Body of pancreas (tissue), 4 donors: Measurements from ENCODE around the gene DCTN1. TPM values are rescaled to one million over a fixed set of nuclear protein-coding genes. Genes with fewer than 3 reads are reported as not detected.
A peak's percentile ranks its signal among the peaks of the same experiment; 100 is the strongest.

Experiments used
- ATAC-seq: fragments of 150-250 bp; one replicate; pipeline ENCODE4 v1.9.1; 2016
- DNase-seq, 4 donors: peaks; one replicate each; pipeline ENCODE4 v3.0.0-alpha.2; 2019
- H3K27ac ChIP-seq, 4 donors: fragments of 200-600 bp; sonication (generic); 1 replicate in 3 of 4; 2 replicates in 1 of 4; pipeline versions ENCODE4 v1.5.1 to v1.6.1; 2016 to 2019; ENCODE audit warnings: mild to moderate bottlenecking in 1 of 4, mixed read lengths in 1 of 4, moderate library complexity in 1 of 4
- H3K27me3 ChIP-seq, 2 donors: fragments of 200-600 bp; sonication (generic); one replicate each; pipeline ENCODE4 v1.6.0; 2016; ENCODE audit warnings: mild to moderate bottlenecking in 1 of 2
- H3K36me3 ChIP-seq, 2 donors: fragments of 200-600 bp; sonication (generic); replicated peaks in 1 of 2; 2 replicates each; pipeline ENCODE4 v1.5.1; 2016; ENCODE audit warnings: low read depth in 2 of 2; ENCODE audit not compliant: insufficient read depth in 1 of 2
- H3K4me1 ChIP-seq: fragments of 200-600 bp; sonication (generic); one replicate; pipeline ENCODE4 v1.6.0; 2016
- H3K4me3 ChIP-seq, 2 donors: fragments of 200-600 bp; sonication (generic); 1 replicate in 1 of 2; 2 replicates in 1 of 2; pipeline ENCODE4 v1.5.1; 2016 to 2019
- H3K9me3 ChIP-seq, 3 donors: fragments of 200-600 bp; sonication (generic); 1 replicate in 2 of 3; 2 replicates in 1 of 3; pipeline ENCODE4 v1.5.1; 2016
- CTCF ChIP-seq, 7 experiments: fragments of 450-650 bp in 4 of 7; fragments of 200-600 bp in 3 of 7; sonication (generic) in 3 of 7; IDR thresholded peaks; one replicate each; pipeline ENCODE4 v1.5.1; 2016 to 2019; ENCODE audit warnings: antibody characterized with exemption in 7 of 7
- POLR2A ChIP-seq, 3 donors: fragments of 450-650 bp; IDR thresholded peaks; one replicate each; pipeline ENCODE4 v1.6.1; 2016; ENCODE audit warnings: antibody characterized with exemption in 3 of 3, mild to moderate bottlenecking in 2 of 3
- WGBS, 2 donors: methylation state at CpG; one replicate each; pipeline ENCODE4 v1.1.5; 2017; 5-methylcytosine and 5-hydroxymethylcytosine counted together
- intact Hi-C: fragments of 100-400 bp; cut with DNase I; formaldehyde crosslinking; loops from one replicate; pipeline ENCODE4 v1.15.1; 2023
- total RNA-seq, 2 donors: library from RNA; depleted of rRNA; stranded (reverse); fragments of >200 nt; gene quantifications; one replicate each; pipeline ENCODE4 v1.1.0, GENCODE V29; 2016

Gene DCTN1
- total RNA-seq, 2 donors from 2014 or later, result 71.3 to 82.4 TPM

GRCh38 chr2:74381751-74382150, 1.6 kb upstream of the DCTN1 start:
- 92 to 94% methylated on average over 3 of the region's 3 CpGs for WGBS, 2 donors
- H3K27ac ChIP-seq, result no peak overlapping the region
- peaks cover 3 to 5% of the 10 kb centered on the region in 2 donors for H3K36me3 ChIP-seq
- H3K4me3 ChIP-seq, result no peak overlapping the region
- H3K4me1 ChIP-seq, result peaks cover 43% of the 10 kb centered on the region
- no peaks in the 10 kb centered on the region for H3K27me3 ChIP-seq
- intact Hi-C loops, result no loop called here
- TF ChIP-seq POLR2A (IDR thresholded peaks at IDR 0.05) (no peak), CTCF (IDR thresholded peaks at IDR 0.05) (no peak)
- ATAC-seq, result no peak
- H3K9me3 ChIP-seq, result no peaks in the 10 kb centered on the region
- no peak for DNase-seq

GRCh38 chr2:74378007-74378406, 2.1 kb downstream of the DCTN1 start:
- TF ChIP-seq CTCF (IDR thresholded peaks at IDR 0.05) (no peak), POLR2A (IDR thresholded peaks at IDR 0.05) (no peak)
- ATAC-seq, result no peak
- Histone ChIP-seq H3K9me3 (no peaks in the 10 kb centered on the region), H3K36me3 (peaks cover 3 to 5% of the 10 kb centered on the region in 2 donors), H3K27me3 (no peaks in the 10 kb centered on the region), H3K27ac (no peak overlapping the region), H3K4me1 (peaks cover 30% of the 10 kb centered on the region), H3K4me3 (no peak overlapping the region)
- no peak for DNase-seq
- intact Hi-C loops, result no loop called here
- WGBS, 2 donors, result 87 to 92% methylated on average over 10 of the region's 10 CpGs

- peaks cover 21% of the 10 kb centered on the region for H3K4me1 ChIP-seq
- no peak overlapping the region for H3K27ac ChIP-seq
- no peak overlapping the region for H3K4me3 ChIP-seq
- DNase-seq (no peak), ATAC-seq (no peak)
- H3K27me3 ChIP-seq, result no peaks in the 10 kb centered on the region
- no peak for TF ChIP-seq POLR2A (IDR thresholded peaks at IDR 0.05)
- TF ChIP-seq CTCF (IDR thresholded peaks at IDR 0.05), result no peak
- H3K9me3 ChIP-seq, result no peaks in the 10 kb centered on the region
- peaks cover 5 to 8% of the 10 kb centered on the region in 2 donors for H3K36me3 ChIP-seq
- intact Hi-C loops, result no loop called here
- WGBS, 2 donors, result 81 to 95% methylated on average over 2 of the region's 2 CpGs
These were observed 4.3 kb downstream of the DCTN1 start for GRCh38 chr2:74375838-74376237.

GRCh38 chr2:74374509-74375205, 5.5 kb downstream of the DCTN1 start:
- H3K27me3 ChIP-seq, result no peaks in the 10 kb centered on the region
- peak; percentile 50 for ATAC-seq
- peak in 1 of 3 donors; percentile 11 for TF ChIP-seq POLR2A (IDR thresholded peaks at IDR 0.05)
- TF ChIP-seq CTCF (IDR thresholded peaks at IDR 0.05), result no peak
- peaks cover 13 to 15% of the 10 kb centered on the region in 2 donors for H3K36me3 ChIP-seq
- intact Hi-C loops, result no loop called here
- H3K27ac ChIP-seq, result no peak overlapping the region
- H3K9me3 ChIP-seq, result no peaks in the 10 kb centered on the region
- no peak overlapping the region for H3K4me3 ChIP-seq
- peak; percentile 25 to 67 (median 56) for DNase-seq
- peaks cover 10% of the 10 kb centered on the region for H3K4me1 ChIP-seq
- 72 to 91% methylated on average over 12 to 18 of the region's 19 CpGs for WGBS, 2 donors

GRCh38 chr2:74373985-74374384, 6.1 kb downstream of the DCTN1 start:
- ATAC-seq (no peak), DNase-seq (no peak)
- no peaks in the 10 kb centered on the region for H3K27me3 ChIP-seq
- intact Hi-C loops, result no loop called here
- no peaks in the 10 kb centered on the region for H3K9me3 ChIP-seq
- peaks cover 4% of the 10 kb centered on the region for H3K4me1 ChIP-seq
- peaks cover 15 to 18% of the 10 kb centered on the region in 2 donors for H3K36me3 ChIP-seq
- H3K27ac ChIP-seq, result no peak overlapping the region
- no peak overlapping the region for H3K4me3 ChIP-seq
- TF ChIP-seq POLR2A (IDR thresholded peaks at IDR 0.05) (no peak), CTCF (IDR thresholded peaks at IDR 0.05) (no peak)
- 84 to 85% methylated on average over 6 to 8 of the region's 8 CpGs for WGBS, 2 donors
